Measurements from ENCODE around the gene FXYD3.

FXYD3 gene

GRCh38 chr19:35107545-35107944, 8.1 kb upstream of the FXYD3 start:
- DNase-seq: peak; percentile 16

GRCh38 chr19:35108730-35109129, 6.9 kb upstream of the FXYD3 start:
- no peak for DNase-seq

GRCh38 chr19:35109395-35110112, 6.1 kb upstream of the FXYD3 start:
- no peak for DNase-seq

GRCh38 chr19:35110974-35111373, 4.6 kb upstream of the FXYD3 start:
- DNase-seq: no peak

DNA sequence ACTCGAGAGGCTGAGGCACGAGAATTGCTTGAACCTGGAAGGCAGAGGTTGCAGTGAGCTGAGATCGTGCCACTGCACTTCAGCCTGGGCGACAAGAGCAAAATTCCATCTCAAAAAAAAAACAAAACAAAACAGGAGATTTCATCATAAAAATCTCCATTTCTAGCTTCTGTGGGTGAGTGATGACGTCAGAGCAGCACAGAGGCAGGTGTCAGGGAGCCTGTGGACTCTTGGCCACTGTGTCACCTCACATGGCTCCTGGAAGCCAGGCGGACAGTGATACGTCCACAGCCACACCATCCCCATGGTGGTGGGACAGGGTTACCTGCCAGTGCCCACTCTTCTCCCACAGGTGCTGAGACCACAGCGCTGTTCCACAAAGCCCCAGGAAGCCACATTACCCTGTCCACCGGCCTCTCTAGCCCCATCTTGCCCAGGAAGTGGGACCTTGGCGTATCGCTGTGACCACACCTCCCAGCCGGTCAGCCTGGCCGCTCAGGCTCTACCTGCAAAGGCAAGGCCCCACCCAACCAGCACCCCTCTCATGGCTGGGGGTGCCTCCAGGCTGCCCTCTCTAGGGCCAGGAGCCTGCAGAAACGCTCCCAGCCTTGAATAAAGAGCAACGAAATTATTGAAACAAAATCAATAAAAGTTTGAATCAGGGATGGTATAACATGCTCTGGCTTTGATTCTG, 2.5 kb upstream of the FXYD3 start:
- DNase-seq: no peak

DNA sequence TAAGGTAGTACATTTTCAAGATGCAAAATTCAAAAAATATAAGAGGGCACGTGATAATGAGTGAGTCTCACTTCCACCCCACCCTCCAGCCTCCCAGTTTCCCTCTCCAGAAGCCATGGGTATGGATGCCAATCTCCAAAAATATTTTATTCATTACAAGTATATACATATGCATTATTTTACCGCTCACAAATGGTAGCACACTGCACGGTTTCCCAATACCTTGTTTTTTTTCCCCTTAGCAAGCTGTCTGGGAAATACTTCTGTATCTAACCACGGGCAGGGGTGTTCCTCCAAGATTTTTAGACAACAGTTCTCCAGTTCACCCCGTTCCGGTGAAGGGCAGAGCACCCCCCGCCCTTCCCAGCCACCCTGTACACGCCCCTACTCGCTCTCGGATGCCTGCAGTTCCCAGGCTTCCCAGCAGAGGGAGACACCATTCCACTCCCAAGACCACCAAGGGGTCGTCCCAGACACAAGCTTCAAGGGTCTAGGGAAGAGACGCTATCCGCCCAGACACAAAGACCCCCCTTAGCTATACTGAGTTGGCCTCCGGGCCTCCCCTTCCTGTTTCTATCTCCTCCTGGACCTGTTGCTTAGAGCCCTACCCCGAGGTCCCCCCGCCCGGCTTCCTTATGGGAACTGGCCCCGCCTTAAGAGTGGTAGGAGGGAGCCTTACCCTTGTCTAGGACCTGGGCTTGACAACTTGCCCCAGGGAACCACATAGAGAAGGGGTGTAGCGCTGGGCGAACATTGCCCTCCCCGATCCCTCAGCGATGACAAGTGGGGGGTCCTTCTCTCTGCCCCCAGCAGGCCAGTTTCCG, 1.1 kb upstream of the FXYD3 start:
- DNase-seq: peak; percentile 80

DNA sequence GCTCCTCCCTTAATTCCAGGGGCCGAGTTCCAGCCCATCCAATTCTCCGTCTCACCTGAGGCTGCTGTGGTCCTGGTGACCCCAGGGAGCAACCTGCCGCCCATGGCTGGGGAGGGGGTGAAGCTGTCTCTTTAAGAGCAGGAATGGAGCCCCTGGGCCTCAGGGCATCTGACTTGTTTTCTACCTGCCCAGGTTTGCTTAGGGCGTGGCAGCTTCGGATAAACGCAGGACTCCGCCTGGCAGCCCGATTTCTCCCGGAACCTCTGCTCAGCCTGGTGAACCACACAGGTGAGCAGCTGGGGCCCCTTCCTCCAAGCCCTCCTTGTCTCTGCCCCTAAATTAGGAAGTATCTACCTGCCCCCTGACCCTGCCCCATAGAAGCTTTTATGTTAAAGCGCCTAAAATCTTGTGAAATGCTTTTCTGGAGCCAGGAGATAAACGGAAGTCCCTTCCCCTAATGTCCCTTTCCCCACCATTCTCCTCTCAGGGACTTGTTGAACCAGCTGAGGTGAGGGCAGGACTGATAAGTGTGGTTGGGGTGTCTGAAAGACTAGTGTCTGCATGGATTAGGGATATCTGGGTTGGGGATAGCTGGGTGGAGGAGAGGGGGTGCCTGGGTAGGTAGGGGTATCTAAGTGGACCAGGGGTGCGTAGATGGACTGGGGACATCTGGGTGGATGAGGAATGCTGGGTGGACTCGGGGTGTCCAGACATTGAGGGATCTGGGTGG, 614 bp downstream of the FXYD3 start:
- DNase-seq: no peak

- no peak for DNase-seq
Measured at GRCh38 chr19:35117116-35117515, 1.5 kb downstream of the FXYD3 start.

DNA sequence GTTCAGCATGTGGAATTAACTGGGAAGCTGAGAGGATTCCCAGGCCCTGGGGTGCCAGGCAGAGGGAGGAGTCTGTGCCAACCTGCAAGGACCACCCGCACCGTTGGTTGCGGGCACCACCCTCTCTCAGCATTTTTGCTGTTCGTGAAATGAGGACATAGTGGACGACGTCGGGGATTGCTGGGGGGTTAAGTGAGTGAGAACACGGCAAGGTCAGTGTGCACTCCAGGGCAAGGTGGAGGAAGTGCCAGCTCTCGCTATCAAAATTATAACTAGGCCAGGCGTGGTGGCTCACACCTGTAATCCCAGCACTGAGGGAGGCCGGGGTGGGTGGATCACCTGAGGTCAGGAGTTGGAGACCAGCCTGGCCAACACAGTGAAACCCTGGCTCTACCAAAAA, 2.2 kb downstream of the FXYD3 start:
- DNase-seq: no peak

DNA sequence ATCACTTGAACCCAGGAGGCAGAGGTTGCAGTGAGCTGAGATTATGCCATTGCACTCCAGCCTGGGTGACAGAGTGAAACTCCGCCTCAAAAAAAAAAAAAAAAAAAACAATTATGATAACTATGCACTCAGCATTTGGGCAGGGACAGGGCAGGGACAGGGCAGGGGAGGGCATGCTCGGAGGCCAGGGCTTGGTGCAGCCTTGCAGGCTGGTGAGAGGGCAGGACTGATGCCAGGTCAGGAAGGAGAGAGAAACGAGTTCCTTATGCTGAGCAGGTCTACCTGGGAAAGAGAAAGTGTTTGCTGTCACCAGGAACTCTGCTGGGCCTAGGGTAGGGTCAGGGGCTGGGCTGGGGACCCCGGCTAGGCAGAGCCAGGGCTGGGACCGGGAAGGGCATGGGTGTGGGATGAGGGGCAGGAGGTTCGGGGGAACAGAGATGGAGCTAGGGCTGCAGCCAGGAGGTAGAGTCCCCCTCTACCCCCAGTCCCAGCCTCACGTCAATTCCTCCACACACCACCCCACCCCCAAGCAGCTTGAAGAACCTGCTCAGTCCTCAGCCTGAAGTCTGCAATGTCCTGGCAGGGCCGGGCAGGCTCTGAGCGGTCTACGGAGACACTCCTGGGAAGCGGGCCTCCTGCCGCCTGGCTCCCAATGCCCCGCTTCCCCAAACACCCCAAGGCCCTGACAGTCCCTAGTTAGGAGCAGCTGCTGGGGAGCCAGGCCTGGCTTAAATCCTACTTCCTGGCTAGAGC, 2.8 kb downstream of the FXYD3 start:
- DNase-seq: no peak

DNA sequence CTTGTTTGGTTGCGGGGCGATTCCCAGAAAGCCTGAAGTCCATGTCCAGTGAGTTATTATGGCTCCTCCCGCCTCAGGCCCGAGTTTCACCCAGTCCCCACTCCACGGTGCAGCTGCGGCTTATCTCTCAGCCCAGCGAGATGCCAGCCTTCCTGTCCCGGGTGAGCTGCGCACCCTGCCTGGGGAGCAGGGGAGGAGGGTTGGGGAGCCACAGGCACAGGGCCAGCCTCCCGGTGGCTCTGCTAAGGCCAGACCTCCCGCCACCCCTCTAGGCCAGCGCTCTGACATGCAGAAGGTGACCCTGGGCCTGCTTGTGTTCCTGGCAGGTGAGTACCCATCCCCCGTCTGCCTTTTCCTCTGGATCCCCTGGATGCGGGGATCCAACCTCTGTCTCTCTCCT, 3.5 kb downstream of the FXYD3 start:
- DNase-seq: no peak

- no peak for DNase-seq
Measured at GRCh38 chr19:35119578-35120155, 4.0 kb downstream of the FXYD3 start.

- no peak for DNase-seq
Measured at GRCh38 chr19:35120492-35120891, 4.9 kb downstream of the FXYD3 start.

DNA sequence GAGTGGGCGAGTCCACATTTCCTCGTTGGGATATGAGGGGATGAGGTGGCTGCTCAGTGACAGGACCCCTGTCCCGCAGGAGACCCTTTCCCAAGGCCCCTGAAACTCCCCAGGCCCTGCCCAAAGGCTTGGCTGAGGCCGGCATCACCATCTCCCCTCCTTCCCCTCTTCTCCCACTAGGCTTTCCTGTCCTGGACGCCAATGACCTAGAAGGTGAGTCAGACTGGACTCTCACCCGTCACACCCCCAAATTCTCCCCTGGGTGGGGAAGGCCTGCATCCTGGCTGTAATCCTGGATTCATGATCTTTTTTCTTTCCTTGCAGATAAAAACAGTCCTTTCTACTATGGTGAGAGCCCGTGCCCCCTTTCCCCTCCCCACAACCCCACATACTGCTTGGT, 5.3 kb downstream of the FXYD3 start:
- no peak for DNase-seq

- DNase-seq: no peak
Measured at GRCh38 chr19:35122687-35123551, 7.3 kb downstream of the FXYD3 start.

DNA sequence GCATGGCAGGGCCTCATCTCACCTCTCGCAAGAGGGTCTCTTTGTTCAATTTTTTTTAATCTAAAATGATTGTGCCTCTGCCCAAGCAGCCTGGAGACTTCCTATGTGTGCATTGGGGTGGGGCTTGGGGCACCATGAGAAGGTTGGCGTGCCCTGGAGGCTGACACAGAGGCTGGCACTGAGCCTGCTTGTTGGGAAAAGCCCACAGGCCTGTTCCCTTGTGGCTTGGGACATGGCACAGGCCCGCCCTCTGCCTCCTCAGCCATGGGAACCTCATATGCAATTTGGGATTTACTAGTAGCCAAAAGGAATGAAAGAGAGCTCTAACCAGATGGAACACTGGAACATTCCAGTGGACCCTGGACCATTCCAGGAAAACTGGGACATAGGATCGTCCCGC, 8.0 kb downstream of the FXYD3 start:
- DNase-seq: no peak

DNA sequence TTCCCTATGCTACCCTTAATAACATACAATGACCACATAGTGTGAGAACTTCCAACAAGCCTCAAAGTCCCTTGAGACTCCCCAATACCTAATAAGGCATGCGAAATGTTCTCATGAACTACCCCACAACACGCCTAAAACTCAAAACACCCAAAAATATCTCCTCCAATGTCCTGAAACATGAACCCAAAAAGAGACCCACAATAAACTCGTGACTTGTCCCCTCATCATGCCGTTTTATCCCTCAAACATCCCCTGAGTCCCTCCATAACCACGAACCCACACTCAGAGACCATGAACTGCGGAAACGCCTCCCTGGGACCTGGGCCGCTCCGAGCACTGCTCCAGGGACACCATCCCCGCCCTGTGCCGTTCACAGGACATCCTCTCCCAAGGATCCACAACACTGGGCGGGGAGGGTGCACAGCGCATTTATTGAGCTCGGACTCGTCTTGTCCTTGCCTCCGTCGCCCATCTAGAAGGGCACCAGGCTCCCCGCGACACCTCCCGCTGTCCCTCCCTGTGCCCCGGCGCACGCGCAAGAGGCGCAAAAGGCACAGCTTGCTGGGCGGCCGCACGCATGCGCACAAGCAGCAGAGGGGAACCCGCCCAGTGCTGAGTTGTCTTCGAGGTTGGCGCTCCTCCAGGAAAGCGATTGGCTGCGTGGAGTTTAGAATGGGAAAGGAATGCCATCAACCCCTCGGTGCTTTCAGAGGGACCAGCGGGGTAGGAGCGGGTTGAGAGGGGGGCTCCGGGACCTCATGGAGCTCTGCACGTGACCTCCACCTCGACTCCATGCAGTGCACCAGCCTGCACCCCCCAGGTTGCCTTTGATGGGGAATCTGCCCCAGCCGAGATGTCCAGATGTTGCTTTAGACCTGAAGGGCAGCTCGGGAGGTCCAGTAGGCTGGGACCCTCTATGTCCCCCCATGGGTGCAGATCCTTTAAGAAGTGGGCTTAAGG, 8.8 kb downstream of the FXYD3 start:
- peak; percentile 90 for DNase-seq

DNA sequence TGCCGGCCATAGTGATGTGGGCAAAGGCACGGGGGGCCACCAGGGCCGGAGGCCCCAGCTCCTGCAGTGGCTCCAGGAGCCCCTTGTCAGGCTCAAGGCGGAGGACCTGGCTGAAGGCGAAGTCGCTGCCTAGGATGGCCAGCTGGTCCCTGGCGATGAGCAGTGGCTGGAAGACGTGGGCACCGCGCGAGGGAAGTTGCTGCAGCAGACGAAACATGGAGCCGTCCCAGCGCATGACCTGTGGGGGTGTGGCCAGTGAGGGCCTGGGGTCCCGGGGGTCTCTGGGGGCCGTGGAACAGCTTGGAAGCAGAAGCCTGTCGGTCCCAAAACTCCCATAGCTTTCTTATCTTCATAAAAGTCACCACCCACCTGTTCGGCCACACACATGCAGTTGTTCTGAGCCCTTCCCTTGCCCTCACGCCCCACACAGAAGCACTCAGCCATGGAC, 9.7 kb downstream of the FXYD3 start:
- DNase-seq: no peak

DNA sequence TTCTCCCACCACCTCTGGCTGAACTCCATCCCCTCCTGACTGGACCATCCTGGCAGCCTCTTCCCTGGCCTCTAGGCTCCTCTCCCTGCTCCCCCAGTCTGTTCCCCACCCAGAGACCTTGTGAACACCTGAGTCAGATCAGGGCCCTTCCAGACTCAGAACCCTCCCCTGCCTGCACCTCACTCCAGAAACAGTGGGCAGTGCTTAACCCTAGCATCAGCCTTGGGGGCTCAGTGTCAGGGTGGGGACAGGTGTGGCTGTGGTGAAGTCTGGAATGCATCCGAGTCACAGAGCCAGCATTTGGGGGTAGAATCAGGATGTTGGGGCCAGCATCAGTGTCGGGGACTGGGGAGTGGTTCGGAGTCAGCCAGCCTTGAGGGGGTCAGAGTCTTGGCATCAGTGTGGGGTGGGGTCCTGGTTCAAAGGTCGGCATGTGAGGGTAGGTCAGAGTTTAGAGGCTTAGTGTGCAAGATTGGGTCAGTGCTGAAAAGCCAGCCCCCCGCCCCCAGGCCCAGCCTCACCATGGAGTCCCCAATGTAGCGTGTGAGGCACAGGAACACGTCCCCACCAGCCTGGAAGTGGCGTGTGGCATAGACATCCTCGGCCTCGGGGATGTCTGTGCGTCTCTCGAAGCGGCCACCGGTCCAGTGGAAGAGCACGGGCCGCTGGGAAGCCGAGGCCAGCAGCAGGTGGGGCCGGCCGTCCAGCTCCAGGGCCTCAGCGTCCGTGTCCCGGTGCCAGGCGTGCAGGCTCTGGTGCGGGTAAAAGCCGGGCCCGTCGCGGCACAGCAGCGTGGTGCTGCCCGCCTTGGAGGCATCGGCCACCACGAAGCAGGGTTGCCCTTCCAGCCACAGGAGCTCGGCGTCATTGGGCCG, 10.4 kb downstream of the FXYD3 start:
- DNase-seq: no peak
